Stimulated activated naive CD8-positive, alpha-beta T cell treated with anti-CD3 and anti-CD28 coated beads, Interleukin-15, Interleukin-2, amounts not matched to agents 100 U/mL and 50 U/mL, for 24 hours (primary cell): Measurements from ENCODE around the gene STXBP6.

Experiments
- ATAC-seq: fragments of 150-1000 bp; cut with Tn5 transposase; one replicate; pipeline ENCODE4 v1.10.0; 2021
- DNase-seq: peaks from one replicate; pipeline ENCODE4 v3.0.0; 2021

The STXBP6 gene

DNA sequence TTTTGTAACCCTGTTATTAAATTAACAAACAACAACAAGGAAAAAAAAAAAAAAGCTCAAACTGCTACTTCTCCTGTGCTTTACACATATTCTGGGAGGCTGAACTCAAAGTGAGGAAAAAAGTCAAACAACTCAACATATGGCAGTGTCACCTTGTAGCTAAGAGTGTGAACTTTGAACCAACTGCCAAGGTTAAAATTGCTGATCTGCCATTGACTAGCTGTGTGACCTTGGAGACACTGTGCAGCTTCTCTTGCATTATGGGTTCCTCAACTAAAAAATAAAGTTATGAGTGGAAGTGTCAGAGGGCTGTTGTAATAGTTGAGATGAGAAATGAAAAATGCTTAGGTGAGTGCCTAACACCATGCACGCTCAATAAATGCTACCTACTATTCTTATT, 34.2 kb downstream of the STXBP6 start:
- no peak for ATAC-seq

DNA sequence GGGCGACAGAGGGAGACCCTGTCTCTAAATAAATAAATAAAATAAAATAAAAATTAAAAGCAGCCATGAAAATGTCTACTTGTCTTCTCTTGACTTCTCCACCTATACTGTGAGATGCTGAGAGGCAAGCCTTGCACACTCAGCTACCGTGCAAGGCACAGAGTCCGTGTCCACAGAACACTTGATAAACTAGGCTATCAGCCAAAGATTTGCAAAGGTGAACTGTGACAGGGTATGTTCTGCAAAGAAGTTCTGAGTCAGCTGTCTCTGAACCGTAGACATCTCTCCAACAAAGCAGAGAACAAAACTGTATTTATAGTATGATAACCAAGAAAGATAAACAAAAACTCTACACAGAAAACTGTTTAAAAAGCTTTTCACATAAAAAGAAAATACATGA, 35.5 kb downstream of the STXBP6 start:
- DNase-seq: no peak
- ATAC-seq: no peak

More for the DNA sequence above, 34.2 kb downstream of the STXBP6 start:
- no peak for DNase-seq

DNA sequence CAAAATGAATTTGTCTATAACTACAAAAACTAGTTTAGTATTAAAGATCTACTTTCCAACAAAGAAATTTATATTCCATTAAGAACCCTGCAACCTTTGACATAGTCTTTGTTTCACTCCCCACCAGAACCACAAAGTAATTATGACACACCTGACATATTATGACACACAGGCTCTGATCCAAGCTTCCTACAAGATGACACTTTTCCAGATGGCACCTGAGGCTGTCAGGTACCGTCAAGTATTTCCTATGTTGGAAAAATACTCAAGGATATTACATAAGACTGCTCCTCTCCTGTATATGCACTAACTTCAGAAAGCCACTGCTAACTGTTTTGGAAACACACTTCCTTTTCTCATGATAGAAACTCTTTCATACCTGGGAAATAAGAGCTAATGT, 38.9 kb downstream of the STXBP6 start:
- ATAC-seq (no peak), DNase-seq (no peak)

- ATAC-seq (no peak), DNase-seq (no peak)
Observed at GRCh38 chr14:25010471-25010870, 39.5 kb downstream of the STXBP6 start.

- DNase-seq (no peak), ATAC-seq (no peak)
Observed at GRCh38 chr14:25009891-25010290, 40.1 kb downstream of the STXBP6 start.

GRCh38 chr14:25007832-25008231, 42.1 kb downstream of the STXBP6 start:
- DNase-seq (no peak), ATAC-seq (no peak)

GRCh38 chr14:25006961-25007795, 42.8 kb downstream of the STXBP6 start:
- DNase-seq (no peak), ATAC-seq (no peak)

- no peak for DNase-seq
- ATAC-seq: no peak
Observed at GRCh38 chr14:25006031-25006430, 43.9 kb downstream of the STXBP6 start.

- ATAC-seq (no peak), DNase-seq (no peak)
Observed at GRCh38 chr14:25004389-25004809, 45.5 kb downstream of the STXBP6 start.

GRCh38 chr14:25003537-25003936, 46.4 kb downstream of the STXBP6 start:
- DNase-seq (no peak), ATAC-seq (no peak)

DNA sequence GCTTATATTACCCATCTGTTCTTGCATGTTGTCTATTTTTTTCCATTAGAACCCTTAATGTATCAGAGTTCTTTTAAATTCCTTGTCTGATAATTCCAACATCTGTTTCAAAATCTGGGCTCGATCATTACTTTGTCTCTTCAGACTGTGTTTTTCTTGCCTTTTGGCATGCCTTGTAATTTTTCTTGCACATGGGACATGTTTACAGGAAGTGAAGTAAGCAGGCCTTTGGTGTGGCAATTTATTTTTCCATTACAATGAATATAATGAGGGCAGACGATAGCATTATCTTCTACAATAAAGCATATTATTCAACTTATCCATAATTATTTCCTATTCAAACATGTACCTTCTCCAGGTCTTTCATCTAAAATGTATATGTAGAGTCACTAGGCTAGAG, 48.3 kb downstream of the STXBP6 start:
- DNase-seq (no peak), ATAC-seq (no peak)

DNA sequence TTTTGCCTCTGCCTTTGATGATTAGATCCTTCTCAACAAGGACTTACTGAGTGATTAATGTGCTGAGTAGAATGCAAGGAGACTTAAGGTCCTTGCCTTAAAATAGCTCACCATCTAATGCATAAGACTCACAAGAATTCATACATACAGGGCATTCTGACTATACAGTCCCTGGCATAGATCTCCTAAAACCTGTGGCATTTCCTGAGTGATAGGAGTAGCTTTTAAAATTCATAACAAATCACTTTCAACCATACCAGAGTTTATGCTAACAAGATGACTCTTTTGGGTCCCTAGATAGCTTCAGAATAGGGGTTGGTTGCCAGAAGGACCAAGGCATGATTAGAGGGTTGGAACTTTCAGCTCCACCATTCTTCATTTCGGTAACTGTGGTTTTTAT, 48.8 kb downstream of the STXBP6 start:
- ATAC-seq: no peak
- DNase-seq: no peak

DNA sequence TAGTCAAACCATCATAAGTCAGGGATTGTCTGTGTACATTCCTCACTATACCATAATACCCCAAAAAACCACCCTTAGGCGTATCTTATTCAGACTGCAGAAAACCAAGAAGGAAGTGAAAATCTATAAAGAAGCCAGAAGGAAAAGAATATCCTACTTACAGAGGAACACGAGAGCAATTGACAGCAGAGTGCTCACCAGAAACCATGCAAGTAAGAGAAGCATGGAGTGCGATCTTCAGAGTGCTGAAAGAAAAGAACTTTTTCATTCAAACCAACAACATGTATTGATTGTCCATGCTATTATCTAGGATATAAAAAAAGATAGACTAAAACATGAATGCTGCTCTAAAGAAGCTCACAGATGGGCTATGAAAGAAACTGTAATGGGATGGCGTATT, 50.8 kb downstream of the STXBP6 start:
- ATAC-seq (no peak), DNase-seq (no peak)

DNA sequence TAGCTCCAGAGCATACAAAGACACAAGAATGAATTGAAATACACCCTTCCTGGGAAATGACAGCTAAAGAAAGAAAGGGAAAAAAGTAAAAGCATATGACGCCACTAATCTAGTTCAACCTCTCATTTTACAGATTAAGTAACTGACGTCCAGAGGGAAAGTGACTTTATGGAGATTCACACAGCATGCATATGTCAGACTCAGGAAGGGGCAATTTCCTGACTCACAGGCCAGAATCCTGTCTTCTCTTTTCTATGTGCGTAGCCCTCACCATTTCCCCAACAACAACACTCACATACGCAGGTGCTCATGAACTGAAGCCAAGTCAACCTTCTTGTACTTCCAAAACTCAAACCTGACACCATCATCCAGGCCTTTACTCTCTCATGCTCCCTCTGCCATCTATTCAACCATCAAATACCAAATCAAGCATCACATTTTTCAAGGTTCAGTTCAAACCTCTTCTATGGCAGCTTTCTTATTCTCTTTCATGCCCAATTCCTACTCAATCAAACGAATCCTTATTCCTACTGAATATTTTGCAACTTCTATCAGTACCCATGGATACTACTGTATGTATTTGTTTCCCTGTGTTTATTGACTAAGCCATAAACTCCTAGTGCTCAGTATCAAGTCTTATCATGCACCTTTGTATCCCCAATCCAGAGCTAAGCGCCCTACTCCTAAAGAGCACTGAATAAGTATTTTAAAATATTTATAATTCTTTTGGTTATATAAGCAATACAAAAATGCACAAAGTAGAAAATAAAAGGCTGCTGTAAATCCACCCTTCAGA, 52.8 kb downstream of the STXBP6 start:
- ATAC-seq (no peak), DNase-seq (no peak)

GRCh38 chr14:24995016-24995415, 54.9 kb downstream of the STXBP6 start:
- DNase-seq (no peak), ATAC-seq (no peak)

GRCh38 chr14:24993631-24994030, 56.3 kb downstream of the STXBP6 start:
- ATAC-seq: no peak
- no peak for DNase-seq

- no peak for DNase-seq
- peak; percentile 28 for ATAC-seq
Observed at GRCh38 chr14:24992624-24993360, 57.2 kb downstream of the STXBP6 start.

DNA sequence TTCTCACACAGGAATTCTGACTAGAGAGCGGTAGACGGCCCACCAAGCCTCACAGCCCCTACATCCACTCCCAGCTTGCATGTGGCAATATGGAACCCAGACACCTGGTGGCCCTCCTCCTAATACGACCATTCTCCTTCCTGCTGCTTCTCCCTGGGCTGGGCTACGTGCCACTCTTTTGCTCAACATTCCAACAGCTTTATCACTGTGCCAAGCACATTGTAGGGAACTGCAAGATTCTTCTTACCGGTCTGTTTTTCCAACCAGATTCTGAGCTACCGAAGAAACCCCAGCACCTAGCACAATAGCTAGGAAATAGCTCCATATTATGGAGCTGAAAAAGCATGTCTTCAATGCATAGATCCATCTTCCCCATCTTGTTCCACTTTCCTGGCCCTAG, 58.1 kb downstream of the STXBP6 start:
- no peak for ATAC-seq
- no peak for DNase-seq

GRCh38 chr14:24991288-24991687, 58.7 kb downstream of the STXBP6 start:
- DNase-seq (no peak), ATAC-seq (no peak)

DNA sequence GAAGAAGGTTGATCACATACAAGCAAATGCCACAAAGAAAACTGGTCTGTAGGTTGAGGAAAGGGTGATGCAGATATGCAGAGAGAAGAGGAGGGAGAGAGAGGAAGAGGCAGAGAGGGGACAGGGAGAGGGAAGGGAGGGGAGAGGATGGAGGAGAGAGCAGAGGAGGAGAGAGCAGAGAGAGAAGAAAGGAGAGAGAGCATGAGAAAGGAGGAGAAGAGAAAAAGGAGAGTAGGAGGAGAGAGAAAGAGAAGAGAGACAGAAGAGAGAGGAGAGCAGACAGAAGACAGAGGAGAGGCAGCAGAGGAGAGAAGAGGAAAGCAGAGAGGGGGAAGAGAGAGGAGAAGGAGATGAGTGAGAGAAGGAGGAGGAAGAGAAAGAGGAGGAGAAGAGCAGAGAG, 59.2 kb downstream of the STXBP6 start:
- DNase-seq (no peak), ATAC-seq (no peak)

GRCh38 chr14:24990050-24990449, 59.9 kb downstream of the STXBP6 start:
- ATAC-seq (no peak), DNase-seq (no peak)

GRCh38 chr14:24988760-24989159, 61.2 kb downstream of the STXBP6 start:
- ATAC-seq (no peak), DNase-seq (no peak)
